ENCODE measurements around the gene LAMA5. TPM values are rescaled to one million over a fixed set of nuclear protein-coding genes. Genes with fewer than 3 reads are reported as not detected.
A peak's percentile ranks its signal among the peaks of the same experiment; 100 is the strongest.

Gene LAMA5
- total RNA-seq, 1 experiment from 2014 or later = 266 TPM

DNA sequence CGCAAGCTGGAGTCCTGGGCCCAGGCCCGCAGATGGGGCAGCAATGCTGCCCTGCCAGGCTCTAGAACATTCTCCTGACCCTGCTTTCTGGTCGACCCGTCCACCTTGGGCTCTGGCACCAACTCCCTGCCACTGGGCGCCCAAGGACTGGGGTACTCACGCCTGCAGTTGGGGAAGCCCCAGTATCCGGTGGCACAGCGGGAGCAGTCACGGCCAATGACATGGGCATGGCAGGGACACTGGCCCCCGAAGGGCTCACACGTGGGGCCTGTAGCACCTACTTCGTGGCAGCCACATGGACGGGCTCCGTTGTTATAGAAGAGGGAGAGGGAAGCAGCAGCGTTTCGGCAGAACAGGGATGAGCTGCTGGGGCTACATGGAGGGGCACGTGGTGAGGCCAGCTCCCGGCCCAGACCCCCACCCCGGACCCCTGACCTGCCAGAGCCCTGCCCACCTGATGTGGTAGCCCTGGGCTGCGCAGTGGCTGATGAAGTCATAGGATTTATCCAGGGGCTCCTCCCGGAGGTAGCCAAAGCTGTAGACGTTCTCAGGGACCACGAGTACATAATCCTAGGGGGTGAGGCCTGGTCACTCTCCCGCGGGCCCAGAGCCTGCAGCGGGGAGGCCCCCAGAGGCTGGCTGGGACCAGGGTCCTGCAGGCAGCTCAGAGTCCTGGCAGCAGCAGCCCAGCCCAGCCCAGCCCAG, 38.3 kb downstream of the LAMA5 start:
- POLR2A ChIA-PET = interaction anchor here (1.2 to 4.1 kb wide), 4 partner anchors 10 to 37 kb away, joined by 3 to 16 read pairs (median 8); no protein-coding TSS in a partner anchor
- H3K9me3 Mint-ChIP-seq (ENCODE audit: unreplicated experiment) = no peaks in the 10 kb centered on the region
- no peak for DNase-seq (ENCODE audit: unreplicated experiment)
- no peaks in the 10 kb centered on the region for H3K27me3 Mint-ChIP-seq (ENCODE audit: insufficient read depth, unreplicated experiment)
- no peak overlapping the region for H3K27ac Mint-ChIP-seq (ENCODE audit: low read depth, unreplicated experiment)
- CTCF ChIA-PET = interaction anchor here (1.4 to 2.9 kb wide), 3 partner anchors 12 to 54 kb away, joined by 3 to 11 read pairs (median 3); no protein-coding TSS in a partner anchor
- H3K4me3 Mint-ChIP-seq (ENCODE audit: unreplicated experiment) = no peak overlapping the region
- TF ChIP-seq CTCF (IDR thresholded peaks at IDR 0.05; ENCODE audit: unreplicated experiment) = no peak
- H3K36me3 Mint-ChIP-seq (ENCODE audit: insufficient read depth, unreplicated experiment) = peaks cover 79% of the 10 kb centered on the region
- intact Hi-C loops (cut with micrococcal nuclease) = no loop called here
- no TSS peak for BruUV-seq (replicated peaks)
- H3K4me1 Mint-ChIP-seq (ENCODE audit: insufficient read depth, unreplicated experiment) = no peaks in the 10 kb centered on the region

GRCh38 chr20:62327726-62328495, 39.2 kb downstream of the LAMA5 start:
- ChIA-PET POLR2A (interaction anchor here (0.7 to 4.1 kb wide), 4 partner anchors 9 to 21 kb away, joined by 3 to 16 read pairs (median 8); no protein-coding TSS in a partner anchor), CTCF (interaction anchor here (0.6 to 2.9 kb wide), 4 partner anchors 27 to 55 kb away, joined by 3 to 11 read pairs (median 3); no protein-coding TSS in a partner anchor)
- H3K4me3 Mint-ChIP-seq (ENCODE audit: unreplicated experiment) = no peak overlapping the region
- no peak overlapping the region for H3K27ac Mint-ChIP-seq (ENCODE audit: low read depth, unreplicated experiment)
- no peak for DNase-seq (ENCODE audit: unreplicated experiment)
- peaks cover 88% of the 10 kb centered on the region for H3K36me3 Mint-ChIP-seq (ENCODE audit: insufficient read depth, unreplicated experiment)
- no peaks in the 10 kb centered on the region for H3K27me3 Mint-ChIP-seq (ENCODE audit: insufficient read depth, unreplicated experiment)
- H3K9me3 Mint-ChIP-seq (ENCODE audit: unreplicated experiment) = no peaks in the 10 kb centered on the region
- intact Hi-C loops (cut with micrococcal nuclease) = no loop called here
- TSS peak; percentile 19 for BruUV-seq (replicated peaks)
- TF ChIP-seq CTCF (IDR thresholded peaks at IDR 0.05; ENCODE audit: unreplicated experiment) = no peak
- no peaks in the 10 kb centered on the region for H3K4me1 Mint-ChIP-seq (ENCODE audit: insufficient read depth, unreplicated experiment)

- no peaks in the 10 kb centered on the region for H3K9me3 Mint-ChIP-seq (ENCODE audit: unreplicated experiment)
- CTCF ChIA-PET = interaction anchor here (0.6 to 2.9 kb wide), 6 partner anchors 23 to 63 kb away, joined by 3 to 11 read pairs (median 4); no protein-coding TSS in a partner anchor
- peaks cover 92% of the 10 kb centered on the region for H3K36me3 Mint-ChIP-seq (ENCODE audit: insufficient read depth, unreplicated experiment)
- intact Hi-C loops (cut with micrococcal nuclease) = no loop called here
- no peaks in the 10 kb centered on the region for H3K4me1 Mint-ChIP-seq (ENCODE audit: insufficient read depth, unreplicated experiment)
- H3K27me3 Mint-ChIP-seq (ENCODE audit: insufficient read depth, unreplicated experiment) = no peaks in the 10 kb centered on the region
- no peak overlapping the region for H3K27ac Mint-ChIP-seq (ENCODE audit: low read depth, unreplicated experiment)
- TF ChIP-seq CTCF (IDR thresholded peaks at IDR 0.05; ENCODE audit: unreplicated experiment) = no peak
- no peak overlapping the region for H3K4me3 Mint-ChIP-seq (ENCODE audit: unreplicated experiment)
- BruUV-seq (replicated peaks) = no TSS peak
- no peak for DNase-seq (ENCODE audit: unreplicated experiment)
- POLR2A ChIA-PET = interaction anchor here (0.7 to 4.1 kb wide), 6 partner anchors 9 to 20 kb away, joined by 3 to 16 read pairs (median 5); no protein-coding TSS in a partner anchor
These were observed 40.0 kb downstream of the LAMA5 start for GRCh38 chr20:62326959-62327725.
